GM12892 (cell line): ENCODE measurements around the gene ERCC4.

Experiments
- POLR2A ChIP-seq: IDR thresholded peaks from 2 replicates; pipeline ENCODE4 v1.6.1; 2011; ENCODE audit warnings: low read depth, low read length, control low read depth
- POLR2AphosphoS5 ChIP-seq: IDR thresholded peaks from 2 replicates; pipeline ENCODE4 v1.6.1; 2011; ENCODE audit warnings: low read depth, low read length, control low read depth

GRCh38 chr16:13919330-13919682 lies 648 bp upstream of the ERCC4 start:
- TF ChIP-seq POLR2AphosphoS5 (no peak), POLR2A (no peak)
